DOHH2 (cell line): ENCODE measurements around the gene IRF2.

Experiments
- H3F3A ChIP-seq: fragments of 200-600 bp; sonication (generic), shearing (Covaris generic); 2 replicates; pipeline ENCODE4 v1.6.0; 2016; ENCODE audit warnings: antibody characterized with exemption, mild to moderate bottlenecking; ENCODE audit not compliant: control insufficient read depth, insufficient read depth
- H3K27ac ChIP-seq: fragments of 200-600 bp; sonication (generic); 2 replicates; pipeline ENCODE4 v1.5.1; 2014; ENCODE audit warnings: low read depth, mild to moderate bottlenecking, low read length, moderate library complexity
- H3K27me3 ChIP-seq: fragments of 200-600 bp; sonication (generic); 2 replicates; pipeline ENCODE4 v1.6.1; 2014; ENCODE audit warnings: mild to moderate bottlenecking, low read length, mixed read lengths; ENCODE audit not compliant: control insufficient read depth
- H3K36me3 ChIP-seq: fragments of 200-600 bp; sonication (generic); 2 replicates; pipeline ENCODE4 v1.6.1; 2014; ENCODE audit warnings: mild to moderate bottlenecking, low read length, moderate library complexity, mixed read lengths; ENCODE audit not compliant: control insufficient read depth
- H3K4me1 ChIP-seq: fragments of 200-600 bp; sonication (generic); 2 replicates; pipeline ENCODE4 v1.6.1; 2014; ENCODE audit warnings: mild to moderate bottlenecking, low read length, mixed read lengths; ENCODE audit not compliant: control insufficient read depth
- H3K4me2 ChIP-seq: fragments of 200-600 bp; sonication (generic); 2 replicates; pipeline ENCODE4 v1.6.0; 2014; ENCODE audit warnings: mild to moderate bottlenecking, low read length, moderate library complexity
- H3K4me3 ChIP-seq: fragments of 200-600 bp; sonication (generic); 2 replicates; pipeline ENCODE4 v1.5.1; 2014; ENCODE audit warnings: mild to moderate bottlenecking, low read length, mixed read lengths
- H3K79me2 ChIP-seq: fragments of 200-600 bp; sonication (generic); 2 replicates; pipeline ENCODE4 v1.6.1; 2014; ENCODE audit warnings: mild to moderate bottlenecking, low read length, mixed read lengths; ENCODE audit not compliant: control insufficient read depth
- H3K9me2 ChIP-seq: fragments of 200-600 bp; sonication (generic); replicated peaks from 2 replicates; pipeline ENCODE4 v1.6.1; 2014; ENCODE audit warnings: mild to moderate bottlenecking, low read length, mixed read lengths; ENCODE audit not compliant: control insufficient read depth
- H3K9me3 ChIP-seq: fragments of 200-600 bp; sonication (generic); 2 replicates; pipeline ENCODE4 v1.6.1; 2014; ENCODE audit warnings: antibody characterized with exemption, low read length, mixed read lengths; ENCODE audit not compliant: control insufficient read depth, insufficient read depth
- H4K20me1 ChIP-seq: fragments of 200-600 bp; sonication (generic); 2 replicates; pipeline ENCODE4 v1.6.0; 2014; ENCODE audit warnings: low read depth, mild to moderate bottlenecking, antibody characterized with exemption, low read length, moderate library complexity; ENCODE audit not compliant: control insufficient read depth, insufficient read depth
- CTCF ChIP-seq: fragments of 200-600 bp; sonication (generic); IDR thresholded peaks from one replicate; pipeline ENCODE4 v1.5.1; 2014; ENCODE audit warnings: antibody characterized with exemption, mild to moderate bottlenecking, low read depth, low read length; ENCODE audit not compliant: poor library complexity, severe bottlenecking
- EZH2phosphoT487 ChIP-seq: fragments of 200-600 bp; sonication (generic); IDR thresholded peaks from 2 replicates; pipeline ENCODE4 v1.6.1; 2017; ENCODE audit warnings: borderline replicate concordance, mild to moderate bottlenecking, antibody characterized with exemption, low read length, moderate library complexity, mixed read lengths

The IRF2 gene

DNA sequence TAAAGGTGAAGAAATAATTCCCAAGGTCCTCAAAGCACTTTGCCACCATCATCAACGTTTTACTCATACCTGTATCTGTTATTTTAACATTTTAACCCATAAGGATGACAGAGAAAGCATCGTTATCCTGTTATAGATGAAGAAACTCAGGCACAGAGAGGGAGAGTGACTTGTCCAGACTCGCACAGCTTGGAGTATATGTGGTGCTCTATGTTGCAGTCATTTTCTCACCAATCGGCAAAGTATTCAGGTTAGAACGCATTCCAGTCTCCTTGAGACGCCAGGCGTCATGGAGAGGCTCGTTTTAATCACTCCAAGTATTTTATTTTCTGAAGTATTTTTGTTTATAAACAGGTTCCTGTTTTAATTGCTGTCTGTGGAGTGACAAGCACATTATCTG lies 73.5 kb downstream of the IRF2 start:
- Histone ChIP-seq H3K4me3 (no peak overlapping the region), H3K27ac (no peak overlapping the region), H3K9me3 (no peaks in the 10 kb centered on the region), H3K27me3 (no peaks in the 10 kb centered on the region), H3F3A (no peaks in the 10 kb centered on the region), H4K20me1 (no peaks in the 10 kb centered on the region), H3K79me2 (no peaks in the 10 kb centered on the region), H3K4me2 (no peak overlapping the region), H3K9me2 (no peaks in the 10 kb centered on the region), H3K4me1 (peaks cover 14% of the 10 kb centered on the region), H3K36me3 (peaks cover 6% of the 10 kb centered on the region; the same call in 1 of the 2 replicates)
- TF ChIP-seq CTCF (no peak), EZH2phosphoT487 (no peak)

DNA sequence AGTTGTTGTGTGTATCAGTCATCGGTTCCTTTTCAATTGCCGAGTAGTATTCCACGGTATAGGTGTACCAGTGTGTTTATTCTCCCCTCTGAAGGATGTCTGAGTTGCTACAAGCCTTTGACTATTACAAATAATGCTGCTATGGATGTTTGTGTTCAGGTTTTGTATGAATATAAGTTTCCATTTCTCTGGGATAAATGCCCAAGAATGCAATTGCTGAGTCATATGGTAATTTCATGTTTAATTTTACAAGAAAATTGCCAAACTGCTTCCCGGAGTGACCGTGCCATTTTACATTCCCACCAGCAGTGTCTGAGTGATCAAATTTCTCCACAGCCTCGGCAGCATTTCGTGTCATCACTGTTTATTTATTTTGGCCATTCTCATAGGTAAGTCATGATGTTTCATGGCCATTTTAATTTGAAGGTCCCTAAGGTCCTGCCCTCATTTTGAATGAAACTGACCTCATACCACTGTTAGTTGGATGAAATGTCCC lies 73.9 kb downstream of the IRF2 start:
- Histone ChIP-seq H3K27me3 (no peaks in the 10 kb centered on the region), H4K20me1 (no peaks in the 10 kb centered on the region), H3K27ac (no peak overlapping the region), H3K4me2 (no peak overlapping the region), H3K79me2 (no peaks in the 10 kb centered on the region), H3K4me1 (peaks cover 18% of the 10 kb centered on the region), H3K4me3 (no peak overlapping the region), H3K9me2 (no peaks in the 10 kb centered on the region), H3K9me3 (no peaks in the 10 kb centered on the region), H3F3A (no peaks in the 10 kb centered on the region), H3K36me3 (peaks cover 5% of the 10 kb centered on the region; the same call in 1 of the 2 replicates)
- TF ChIP-seq EZH2phosphoT487 (no peak), CTCF (no peak)

DNA sequence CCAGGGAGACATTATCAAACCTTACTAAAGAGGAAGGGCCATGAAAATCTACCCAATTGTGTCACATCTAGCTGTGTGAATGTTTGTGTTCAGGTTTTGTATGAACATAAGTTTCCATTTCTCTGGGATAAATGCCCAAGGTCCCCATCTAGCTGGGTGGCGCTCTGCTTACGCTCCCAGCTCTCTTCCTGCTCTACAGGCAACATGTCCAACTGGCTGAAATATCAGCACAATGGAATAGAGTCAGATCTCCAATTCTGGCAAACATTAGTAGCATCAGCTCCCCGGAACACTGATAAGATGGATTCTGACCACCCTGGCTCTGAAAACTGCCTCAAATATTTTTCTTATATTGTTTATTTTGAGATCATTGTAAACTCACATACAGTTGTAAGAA lies 74.8 kb downstream of the IRF2 start:
- TF ChIP-seq CTCF (no peak), EZH2phosphoT487 (no peak)
- 0 out of 2 replicates have a peak, but pooled peaks cover 3% of the 10 kb centered on the region for H3K36me3 ChIP-seq
- H3K9me2 ChIP-seq = no peaks in the 10 kb centered on the region
- no peak overlapping the region for H3K27ac ChIP-seq
- H3F3A ChIP-seq = no peaks in the 10 kb centered on the region
- H3K79me2 ChIP-seq = no peaks in the 10 kb centered on the region
- no peaks in the 10 kb centered on the region for H3K27me3 ChIP-seq
- H3K4me3 ChIP-seq = no peak overlapping the region
- no peaks in the 10 kb centered on the region for H3K9me3 ChIP-seq
- H3K4me1 ChIP-seq = peaks cover 27% of the 10 kb centered on the region
- H4K20me1 ChIP-seq = no peaks in the 10 kb centered on the region
- no peak overlapping the region for H3K4me2 ChIP-seq
